HL-60 (cell line): ENCODE data around the gene PTPRD.

ENCODE experiments used
- DNase-seq, 2 experiments: peaks; one replicate each; pipeline ENCODE4 v3.0.0-alpha.2; 2010 to 2020; ENCODE audit warnings: low read depth in 1 of 2, low spot score in 1 of 2
- H3K27ac ChIP-seq: fragments of 250-450 bp; sonication (Bioruptor Pico); replicated peaks from 2 replicates; pipeline ENCODE4 v1.5.1; 2020; ENCODE audit warnings: mild to moderate bottlenecking, moderate library complexity
- H3K27me3 ChIP-seq: fragments of 250-450 bp; sonication (Bioruptor Pico); 2 replicates; pipeline ENCODE4 v1.5.1; 2021; ENCODE audit warnings: mild to moderate bottlenecking, moderate library complexity; ENCODE audit not compliant: insufficient read depth, poor library complexity, severe bottlenecking
- H3K4me3 ChIP-seq: replicated peaks from 2 replicates; pipeline ENCODE4 v1.5.1; 2011; ENCODE audit warnings: mild to moderate bottlenecking, control low read depth, low read length; ENCODE audit not compliant: insufficient read depth
- CTCF ChIP-seq: IDR thresholded peaks from one replicate; pipeline ENCODE4 v1.5.1; 2011; ENCODE audit warnings: low read length, control low read depth, inconsistent platforms; ENCODE audit not compliant: insufficient read depth
- GABPA ChIP-seq: IDR thresholded peaks from 2 replicates; pipeline ENCODE4 v1.6.1; 2012; ENCODE audit warnings: low read depth
- POLR2AphosphoS5 ChIP-seq: IDR thresholded peaks from 2 replicates; pipeline ENCODE4 v1.6.1; 2012; ENCODE audit warnings: low read depth
- SPI1 ChIP-seq: IDR thresholded peaks from 2 replicates; pipeline ENCODE4 v1.6.1; 2012; ENCODE audit warnings: low read depth, mild to moderate bottlenecking, borderline replicate concordance
- TF ChIP-seq, protein P1 (sequence below): IDR thresholded peaks from 2 replicates; pipeline ENCODE4 v1.6.1; 2012; ENCODE audit warnings: low read depth; ENCODE audit not compliant: insufficient replicate concordance

PTPRD gene

GRCh38 chr9:9914174-9914573 is 698.6 kb downstream of the PTPRD start:
- H3K27me3 ChIP-seq, result no peaks in the 10 kb centered on the region
- no peak for DNase-seq
- no peak overlapping the region for H3K4me3 ChIP-seq
- no peak overlapping the region for H3K27ac ChIP-seq
- TF ChIP-seq SPI1, result no peak
- TF ChIP-seq CTCF, result no peak
- TF ChIP-seq POLR2AphosphoS5, result no peak
- TF ChIP-seq GABPA, result no peak
- TF ChIP-seq, protein P1, sequence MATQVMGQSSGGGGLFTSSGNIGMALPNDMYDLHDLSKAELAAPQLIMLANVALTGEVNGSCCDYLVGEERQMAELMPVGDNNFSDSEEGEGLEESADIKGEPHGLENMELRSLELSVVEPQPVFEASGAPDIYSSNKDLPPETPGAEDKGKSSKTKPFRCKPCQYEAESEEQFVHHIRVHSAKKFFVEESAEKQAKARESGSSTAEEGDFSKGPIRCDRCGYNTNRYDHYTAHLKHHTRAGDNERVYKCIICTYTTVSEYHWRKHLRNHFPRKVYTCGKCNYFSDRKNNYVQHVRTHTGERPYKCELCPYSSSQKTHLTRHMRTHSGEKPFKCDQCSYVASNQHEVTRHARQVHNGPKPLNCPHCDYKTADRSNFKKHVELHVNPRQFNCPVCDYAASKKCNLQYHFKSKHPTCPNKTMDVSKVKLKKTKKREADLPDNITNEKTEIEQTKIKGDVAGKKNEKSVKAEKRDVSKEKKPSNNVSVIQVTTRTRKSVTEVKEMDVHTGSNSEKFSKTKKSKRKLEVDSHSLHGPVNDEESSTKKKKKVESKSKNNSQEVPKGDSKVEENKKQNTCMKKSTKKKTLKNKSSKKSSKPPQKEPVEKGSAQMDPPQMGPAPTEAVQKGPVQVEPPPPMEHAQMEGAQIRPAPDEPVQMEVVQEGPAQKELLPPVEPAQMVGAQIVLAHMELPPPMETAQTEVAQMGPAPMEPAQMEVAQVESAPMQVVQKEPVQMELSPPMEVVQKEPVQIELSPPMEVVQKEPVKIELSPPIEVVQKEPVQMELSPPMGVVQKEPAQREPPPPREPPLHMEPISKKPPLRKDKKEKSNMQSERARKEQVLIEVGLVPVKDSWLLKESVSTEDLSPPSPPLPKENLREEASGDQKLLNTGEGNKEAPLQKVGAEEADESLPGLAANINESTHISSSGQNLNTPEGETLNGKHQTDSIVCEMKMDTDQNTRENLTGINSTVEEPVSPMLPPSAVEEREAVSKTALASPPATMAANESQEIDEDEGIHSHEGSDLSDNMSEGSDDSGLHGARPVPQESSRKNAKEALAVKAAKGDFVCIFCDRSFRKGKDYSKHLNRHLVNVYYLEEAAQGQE, result no peak

- Histone ChIP-seq H3K27ac (no peak overlapping the region), H3K27me3 (no peaks in the 10 kb centered on the region), H3K4me3 (no peak overlapping the region)
- DNase-seq, result no peak
- TF ChIP-seq SPI1, result no peak
- TF ChIP-seq CTCF, result no peak
- no peak for TF ChIP-seq GABPA
- TF ChIP-seq POLR2AphosphoS5, result no peak
- TF ChIP-seq, protein P1, result no peak
Observed at GRCh38 chr9:9913276-9913832, 699.4 kb downstream of the PTPRD start.

DNA sequence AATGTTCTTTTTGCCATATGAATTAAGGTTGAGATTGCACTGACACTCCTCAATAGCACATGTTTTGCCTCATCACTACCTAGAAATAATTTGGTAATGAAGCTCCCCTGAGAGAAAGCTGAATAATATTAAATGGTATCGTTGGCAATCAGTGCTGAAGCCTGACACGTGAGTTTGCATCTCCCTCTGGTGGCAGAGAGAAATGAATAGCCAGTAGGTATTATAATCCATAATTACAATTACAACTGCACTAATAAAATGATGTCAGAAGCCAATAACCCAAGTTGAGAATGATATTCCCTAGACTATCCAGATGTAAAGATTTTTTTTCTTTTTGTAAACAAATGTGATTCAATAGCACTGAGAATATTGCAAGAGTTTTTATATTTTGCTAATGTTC is 700.3 kb downstream of the PTPRD start:
- DNase-seq, result no peak
- no peak overlapping the region for H3K4me3 ChIP-seq
- H3K27ac ChIP-seq, result no peak overlapping the region
- TF ChIP-seq SPI1 (no peak), GABPA (no peak), CTCF (no peak), POLR2AphosphoS5 (no peak)
- TF ChIP-seq, protein P1, result no peak
- no peaks in the 10 kb centered on the region for H3K27me3 ChIP-seq
